K562 (cell line): ENCODE results near the gene PATL1. TPM values are rescaled to one million over a fixed set of nuclear protein-coding genes. Genes with fewer than 3 reads are reported as not detected.
A peak's percentile ranks its signal among the peaks of the same experiment; 100 is the strongest.

ENCODE experiments used
- ESRRA ChIP-seq: fragments of 450-650 bp; IDR thresholded peaks from 2 replicates; pipeline ENCODE4 v1.6.1; 2014; ENCODE audit warnings: low read depth, mild to moderate bottlenecking, moderate library complexity, borderline replicate concordance
- JUND ChIP-seq, 2 experiments: IDR thresholded peaks; 2 replicates in 1 of 2; 3 replicates in 1 of 2; pipeline ENCODE4 v1.6.1; 2011; ENCODE audit warnings: borderline replicate concordance in 2 of 2, low read depth in 2 of 2, low read length in 2 of 2, improper control_type of control experiment in 1 of 2, missing biosample characterization in 1 of 2, missing genetic modification characterization in 1 of 2, missing genetic modification reagents in 1 of 2
- MEF2D ChIP-seq: conservative IDR thresholded peaks from 2 replicates; pipeline ENCODE4 v1.6.1; 2016; ENCODE audit warnings: low read depth, missing genetic modification characterization, missing compliant biosample characterization
- NCOA6 ChIP-seq: fragments of 450-650 bp; IDR thresholded peaks from 2 replicates; pipeline ENCODE4 v1.6.1; 2017; ENCODE audit warnings: mild to moderate bottlenecking
- PHF20 ChIP-seq: fragments of 450-650 bp; IDR thresholded peaks from 2 replicates; pipeline ENCODE4 v1.6.1; 2018; ENCODE audit not compliant: partially characterized antibody
- POLR3A ChIP-seq: IDR thresholded peaks from 2 replicates; pipeline ENCODE4 v1.6.1; 2011; ENCODE audit warnings: borderline replicate concordance, mild to moderate bottlenecking, moderate library complexity; ENCODE audit not compliant: insufficient read length, insufficient read depth; ENCODE audit errors: extremely low read depth
- RBM22 ChIP-seq: fragments of 200-400 bp; formaldehyde crosslinking; IDR thresholded peaks from 2 replicates; pipeline ENCODE4 v1.6.1; 2018; ENCODE audit warnings: low read length, low read depth; ENCODE audit not compliant: poor library complexity, severe bottlenecking
- SMARCA5 ChIP-seq: fragments of 450-650 bp; IDR thresholded peaks from 2 replicates; pipeline ENCODE4 v1.6.1; 2016
- ZC3H11A ChIP-seq: IDR thresholded peaks from 2 replicates; pipeline ENCODE4 v1.6.1; 2012; ENCODE audit warnings: low read depth, low read length, improper control_type of control experiment
- ZFP36 ChIP-seq: fragments of 150-350 bp; IDR thresholded peaks from 2 replicates; pipeline ENCODE4 v1.6.1; 2018; ENCODE audit warnings: low read length, low read depth; ENCODE audit not compliant: partially characterized antibody
- polyA plus RNA-seq, 8 experiments: library from polyadenylated mRNA; depleted of rRNA in 4 of 8; stranded (reverse) in 5 of 8; unstranded in 3 of 8; fragments of >200 nt; fragmentation: Nextera tagmentation in 2 of 8; fragmentation: Illumina TruSeq in 1 of 8; extraction: Ambion mirVana in 2 of 8; extraction: Trizol in 1 of 8; gene quantifications; 2 replicates each; pipeline versions ENCODE4 v1.2.1 to v1.2.3, GENCODE V29; 2011 to 2014; ENCODE audit warnings: inconsistent platforms in 1 of 8, missing spikeins in 1 of 8
- total RNA-seq, 7 experiments: library from RNA; depleted of rRNA in 6 of 7; stranded (reverse); fragments of >200 nt in 6 of 7; fragmentation: Illumina TruSeq in 2 of 7; extraction: Trizol in 2 of 7; gene quantifications; 2 replicates each; pipeline versions ENCODE4 v1.2.1 to v1.2.3, GENCODE V29; 2011 to 2021; ENCODE audit warnings: low replicate concordance in 1 of 7
- TF ChIP-seq, protein P1 (sequence below): sonication (generic); formaldehyde crosslinking; IDR thresholded peaks from 2 replicates; pipeline ENCODE4 v1.8.0; 2022; ENCODE audit warnings: mild to moderate bottlenecking, missing genetic modification reagents
- TF ChIP-seq, protein P2 (sequence below): fragments of 250-450 bp; sonication (Bioruptor Pico); IDR thresholded peaks from 2 replicates; pipeline ENCODE4 v1.8.0; 2021; ENCODE audit warnings: borderline replicate concordance, mild to moderate bottlenecking, moderate library complexity; ENCODE audit not compliant: poor library complexity, severe bottlenecking
- TF ChIP-seq, protein P3 (sequence below), 2 experiments: fragments of 450-650 bp; IDR thresholded peaks; 2 replicates each; pipeline ENCODE4 v1.6.1; 2016; ENCODE audit warnings: mild to moderate bottlenecking in 2 of 2, borderline replicate concordance in 1 of 2, low read depth in 1 of 2, moderate library complexity in 1 of 2
- TF ChIP-seq, protein P4 (sequence below): sonication (generic); formaldehyde crosslinking; IDR thresholded peaks from 2 replicates; pipeline ENCODE4 v1.5.0; 2020; ENCODE audit warnings: missing genetic modification reagents

The PATL1 gene
- total and polyA plus RNA-seq, 9 of the 15 experiments (the other 6 are each of a cell fraction or from before 2014, with no cell fraction given): 3.2 to 48.0 (median 16.4) TPM

DNA sequence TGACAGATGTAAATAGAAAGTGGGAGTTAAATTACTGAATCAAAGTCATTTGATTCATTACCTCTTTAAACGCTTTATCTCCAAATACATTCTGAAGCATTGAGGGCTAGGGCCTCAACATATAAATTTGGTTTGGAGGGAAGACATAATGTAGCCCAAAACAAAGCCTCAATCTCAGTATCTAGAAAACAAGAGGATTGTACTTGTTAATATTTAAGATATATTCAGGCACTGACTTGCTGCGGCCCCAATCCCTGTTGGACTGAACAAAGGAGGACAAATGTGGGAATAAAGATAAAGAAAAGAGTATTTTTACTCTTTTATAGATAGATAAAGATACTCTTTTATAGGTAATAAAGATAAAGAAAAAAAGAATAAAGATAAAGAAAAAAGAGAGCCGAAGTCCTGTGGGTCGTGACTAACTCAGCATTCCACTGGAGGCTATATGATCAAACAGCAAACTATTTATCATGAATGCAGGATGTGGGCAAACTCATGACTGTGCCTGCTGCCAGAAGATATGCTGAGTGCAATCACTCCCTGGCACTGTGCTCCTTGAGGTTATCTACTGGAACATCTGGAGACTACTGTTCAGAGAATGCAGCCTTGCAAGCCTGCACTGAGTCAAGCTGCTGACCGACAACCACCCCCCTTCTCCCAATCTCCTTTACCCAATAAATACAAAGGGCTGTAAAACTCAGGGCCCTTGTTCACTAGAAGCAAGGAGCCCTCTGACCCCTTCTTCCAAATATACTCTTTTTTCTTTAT, 37.9 kb upstream of the PATL1 start (continued):
- TF ChIP-seq JUND (IDR thresholded peaks at IDR 0.05; ENCODE audit: borderline replicate concordance, low read depth, low read length) (peak; percentile 84), JUND (tag; IDR thresholded peaks at IDR 0.05; ENCODE audit: borderline replicate concordance, low read depth, low read length) (no peak; the same call in 2 of the 3 replicates), POLR3A (no peak), RBM22 (no peak), ZC3H11A (no peak), NCOA6 (no peak), MEF2D (tag) (peak; percentile 83), PHF20 (no peak), SMARCA5 (no peak), ESRRA (peak; percentile 71; the same call in 1 of the 2 replicates), ZFP36 (peak; percentile 19)
- TF ChIP-seq, protein P1, sequence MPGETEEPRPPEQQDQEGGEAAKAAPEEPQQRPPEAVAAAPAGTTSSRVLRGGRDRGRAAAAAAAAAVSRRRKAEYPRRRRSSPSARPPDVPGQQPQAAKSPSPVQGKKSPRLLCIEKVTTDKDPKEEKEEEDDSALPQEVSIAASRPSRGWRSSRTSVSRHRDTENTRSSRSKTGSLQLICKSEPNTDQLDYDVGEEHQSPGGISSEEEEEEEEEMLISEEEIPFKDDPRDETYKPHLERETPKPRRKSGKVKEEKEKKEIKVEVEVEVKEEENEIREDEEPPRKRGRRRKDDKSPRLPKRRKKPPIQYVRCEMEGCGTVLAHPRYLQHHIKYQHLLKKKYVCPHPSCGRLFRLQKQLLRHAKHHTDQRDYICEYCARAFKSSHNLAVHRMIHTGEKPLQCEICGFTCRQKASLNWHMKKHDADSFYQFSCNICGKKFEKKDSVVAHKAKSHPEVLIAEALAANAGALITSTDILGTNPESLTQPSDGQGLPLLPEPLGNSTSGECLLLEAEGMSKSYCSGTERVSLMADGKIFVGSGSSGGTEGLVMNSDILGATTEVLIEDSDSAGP (CRISPR knock-in tag): no peak
- TF ChIP-seq, protein P2, sequence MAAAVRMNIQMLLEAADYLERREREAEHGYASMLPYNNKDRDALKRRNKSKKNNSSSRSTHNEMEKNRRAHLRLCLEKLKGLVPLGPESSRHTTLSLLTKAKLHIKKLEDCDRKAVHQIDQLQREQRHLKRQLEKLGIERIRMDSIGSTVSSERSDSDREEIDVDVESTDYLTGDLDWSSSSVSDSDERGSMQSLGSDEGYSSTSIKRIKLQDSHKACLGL: no peak
- TF ChIP-seq, protein P3, sequence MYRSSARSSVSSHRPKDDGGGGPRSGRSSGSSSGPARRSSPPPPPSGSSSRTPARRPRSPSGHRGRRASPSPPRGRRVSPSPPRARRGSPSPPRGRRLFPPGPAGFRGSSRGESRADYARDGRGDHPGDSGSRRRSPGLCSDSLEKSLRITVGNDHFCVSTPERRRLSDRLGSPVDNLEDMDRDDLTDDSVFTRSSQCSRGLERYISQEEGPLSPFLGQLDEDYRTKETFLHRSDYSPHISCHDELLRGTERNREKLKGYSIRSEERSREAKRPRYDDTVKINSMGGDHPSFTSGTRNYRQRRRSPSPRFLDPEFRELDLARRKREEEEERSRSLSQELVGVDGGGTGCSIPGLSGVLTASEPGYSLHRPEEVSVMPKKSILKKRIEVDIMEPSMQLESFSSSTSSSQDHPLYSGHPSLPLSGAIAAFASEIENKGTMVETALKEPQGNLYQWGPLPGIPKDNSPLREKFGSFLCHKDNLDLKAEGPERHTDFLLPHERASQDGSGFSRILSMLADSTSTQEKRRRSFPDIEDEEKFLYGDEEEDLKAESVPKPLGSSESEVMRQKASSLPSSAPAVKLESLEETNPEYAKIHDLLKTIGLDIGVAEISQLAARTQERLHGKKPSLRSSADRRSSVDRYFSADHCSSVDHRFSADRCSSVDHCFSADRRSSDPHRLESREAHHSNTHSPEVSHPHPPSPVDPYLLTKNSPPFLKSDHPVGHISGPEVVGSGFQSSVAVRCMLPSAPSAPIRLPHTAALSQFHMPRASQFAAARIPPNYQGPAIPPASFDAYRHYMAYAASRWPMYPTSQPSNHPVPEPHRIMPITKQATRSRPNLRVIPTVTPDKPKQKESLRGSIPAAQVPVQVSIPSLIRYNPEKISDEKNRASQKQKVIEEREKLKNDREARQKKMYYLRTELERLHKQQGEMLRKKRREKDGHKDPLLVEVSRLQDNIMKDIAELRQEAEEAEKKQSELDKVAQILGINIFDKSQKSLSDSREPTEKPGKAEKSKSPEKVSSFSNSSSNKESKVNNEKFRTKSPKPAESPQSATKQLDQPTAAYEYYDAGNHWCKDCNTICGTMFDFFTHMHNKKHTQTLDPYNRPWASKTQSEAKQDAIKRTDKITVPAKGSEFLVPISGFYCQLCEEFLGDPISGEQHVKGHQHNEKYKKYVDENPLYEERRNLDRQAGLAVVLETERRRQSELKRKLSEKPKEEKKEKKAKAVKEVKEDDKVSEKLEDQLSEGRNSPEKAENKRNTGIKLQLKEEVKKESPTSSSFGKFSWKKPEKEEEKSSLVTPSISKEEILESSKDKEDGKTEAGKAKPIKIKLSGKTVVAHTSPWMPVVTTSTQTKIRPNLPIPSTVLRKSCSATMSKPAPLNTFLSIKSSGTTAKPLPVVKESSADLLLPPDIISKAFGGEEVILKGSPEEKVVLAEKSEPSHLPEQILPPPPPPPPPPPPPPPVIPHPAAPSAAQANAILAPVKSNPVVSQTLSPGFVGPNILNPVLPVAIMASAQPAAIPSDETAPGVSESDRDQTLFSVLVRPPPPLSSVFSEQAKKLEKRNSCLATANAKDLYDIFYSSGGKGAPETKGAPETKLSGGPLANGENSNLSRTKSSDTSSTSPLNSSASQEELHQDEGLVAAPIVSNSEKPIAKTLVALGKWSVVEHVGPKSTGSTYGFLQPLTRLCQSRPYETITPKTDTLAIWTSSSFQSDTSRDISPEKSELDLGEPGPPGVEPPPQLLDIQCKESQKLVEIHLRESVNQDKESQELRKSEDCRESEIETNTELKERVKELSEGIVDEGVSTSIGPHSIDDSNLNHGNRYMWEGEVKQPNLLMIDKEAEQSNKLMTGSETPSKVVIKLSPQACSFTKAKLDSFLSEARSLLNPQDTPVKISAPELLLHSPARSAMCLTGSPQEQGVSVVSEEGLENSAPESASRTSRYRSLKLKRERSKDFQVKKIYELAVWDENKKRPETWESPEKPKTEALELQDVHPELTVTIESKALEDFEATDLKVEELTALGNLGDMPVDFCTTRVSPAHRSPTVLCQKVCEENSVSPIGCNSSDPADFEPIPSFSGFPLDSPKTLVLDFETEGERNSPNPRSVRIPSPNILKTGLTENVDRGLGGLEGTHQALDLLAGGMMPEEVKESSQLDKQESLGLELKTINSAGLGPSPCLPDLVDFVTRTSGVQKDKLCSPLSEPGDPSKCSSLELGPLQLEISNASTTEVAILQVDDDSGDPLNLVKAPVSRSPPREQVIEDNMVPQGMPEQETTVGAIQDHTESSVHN (IDR thresholded peaks at IDR 0.05; ENCODE audit: borderline replicate concordance in 1 of 2, low read depth in 1 of 2): 0 out of 4 replicates have a peak, but pooled peaks of 1 of the 2 experiments have one; percentile 41
- TF ChIP-seq, protein P4, sequence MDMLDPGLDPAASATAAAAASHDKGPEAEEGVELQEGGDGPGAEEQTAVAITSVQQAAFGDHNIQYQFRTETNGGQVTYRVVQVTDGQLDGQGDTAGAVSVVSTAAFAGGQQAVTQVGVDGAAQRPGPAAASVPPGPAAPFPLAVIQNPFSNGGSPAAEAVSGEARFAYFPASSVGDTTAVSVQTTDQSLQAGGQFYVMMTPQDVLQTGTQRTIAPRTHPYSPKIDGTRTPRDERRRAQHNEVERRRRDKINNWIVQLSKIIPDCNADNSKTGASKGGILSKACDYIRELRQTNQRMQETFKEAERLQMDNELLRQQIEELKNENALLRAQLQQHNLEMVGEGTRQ (CRISPR knock-in tag): no peak
